H1 (cell line): Measurements from ENCODE around the gene NFIA. TPM values are rescaled to one million over a fixed set of nuclear protein-coding genes. Genes with fewer than 3 reads are reported as not detected.

Source experiments
- CTCF ChIA-PET: fragments of 300-600 bp; sonication (Branson Sonifier 250); formaldehyde crosslinking; loops from one replicate; lab custom pipeline; 2021; ENCODE audit not compliant: partially characterized antibody; lab: Charles Lee
- POLR2A ChIA-PET: fragments of 300-600 bp; sonication (Branson Sonifier 250); formaldehyde crosslinking; loops from one replicate; lab custom pipeline; 2021; ENCODE audit warnings: inconsistent platforms; ENCODE audit not compliant: partially characterized antibody; lab: Charles Lee
- DNase-seq, 2 experiments: peaks; one replicate each; pipeline versions ENCODE4 v3.0.0 to v3.0.0-alpha.2; 2010 to 2022; ENCODE audit warnings: low spot score in 2 of 2, low read depth in 1 of 2, mixed read lengths in 1 of 2
- FAIRE-seq: peaks from 2 replicates; lab custom pipeline; 2011; peaks lifted over from hg19 to GRCh38; lab: Jason Lieb, UNC
- H2AFZ ChIP-seq: 2 replicates; pipeline ENCODE4 v1.8.1; 2012; ENCODE audit warnings: low read length, inconsistent platforms
- H2AK5ac ChIP-seq: 2 replicates; pipeline ENCODE4 v1.6.1; 2013; ENCODE audit warnings: low read depth, low read length
- H2BK120ac ChIP-seq: replicated peaks from 2 replicates; pipeline ENCODE3; 2013; ENCODE audit warnings: low read depth, low read length, inconsistent platforms
- H2BK12ac ChIP-seq: 2 replicates; pipeline ENCODE4 v1.6.1; 2013; ENCODE audit warnings: low read depth, low read length
- H2BK15ac ChIP-seq: 2 replicates; pipeline ENCODE4 v1.6.1; 2013; ENCODE audit warnings: low read length
- H2BK20ac ChIP-seq: 2 replicates; pipeline ENCODE4 v1.6.1; 2013; ENCODE audit warnings: low read length
- H2BK5ac ChIP-seq: 2 replicates; pipeline ENCODE4 v1.6.1; 2013; ENCODE audit warnings: low read depth, low read length
- H3K14ac ChIP-seq: 2 replicates; pipeline ENCODE4 v1.6.1; 2013; ENCODE audit warnings: inconsistent platforms; ENCODE audit not compliant: insufficient read length
- H3K18ac ChIP-seq: 2 replicates; pipeline ENCODE4 v1.6.1; 2013; ENCODE audit warnings: low read length; ENCODE audit errors: extremely low read depth
- H3K23ac ChIP-seq: 2 replicates; pipeline ENCODE4 v1.6.1; 2013; ENCODE audit warnings: inconsistent platforms; ENCODE audit not compliant: insufficient read length
- H3K23me2 ChIP-seq: 2 replicates; pipeline ENCODE4 v1.6.1; 2013; ENCODE audit warnings: low read depth, low read length
- H3K27ac ChIP-seq: 2 replicates; pipeline ENCODE4 v1.6.1; 2011; ENCODE audit warnings: low read depth, low read length, inconsistent platforms
- H3K27me3 ChIP-seq, 4 experiments: replicated peaks in 1 of 4; 1 replicate in 1 of 4; 2 replicates in 3 of 4; pipeline versions ENCODE4 v1.6.1 to v1.8.1; 2011 to 2013; ENCODE audit warnings: low read length in 3 of 4, mild to moderate bottlenecking in 3 of 4, inconsistent platforms in 2 of 4, mixed read lengths in 2 of 4, moderate library complexity in 1 of 4; ENCODE audit not compliant: control insufficient read depth in 3 of 4, insufficient read depth in 3 of 4; ENCODE audit errors: extremely low read depth in 1 of 4
- H3K36me3 ChIP-seq, 4 experiments: 2 replicates each; pipeline versions ENCODE4 v1.6.1 to v1.8.1; 2011 to 2013; ENCODE audit warnings: mild to moderate bottlenecking in 4 of 4, low read length in 3 of 4, moderate library complexity in 2 of 4, control low read depth in 1 of 4, inconsistent platforms in 1 of 4; ENCODE audit not compliant: insufficient read depth in 4 of 4, control insufficient read depth in 2 of 4
- H3K4ac ChIP-seq: replicated peaks from 2 replicates; pipeline ENCODE3; 2013; ENCODE audit warnings: low read length, low read depth, mixed read lengths, inconsistent platforms; ENCODE audit not compliant: insufficient read length
- H3K4me1 ChIP-seq, 4 experiments: replicated peaks in 1 of 4; 1 replicate in 1 of 4; 2 replicates in 3 of 4; pipeline versions ENCODE4 v1.6.1 to v1.8.1; 2011 to 2013; ENCODE audit warnings: low read length in 3 of 4, inconsistent platforms in 2 of 4, mixed read lengths in 1 of 4; ENCODE audit not compliant: insufficient read depth in 4 of 4, control insufficient read depth in 3 of 4
- H3K4me2 ChIP-seq, 2 experiments: 2 replicates each; pipeline versions ENCODE4 v1.6.1 to v1.8.1; 2011 to 2013; ENCODE audit warnings: low read depth in 2 of 2, low read length in 2 of 2, control low read depth in 1 of 2, inconsistent platforms in 1 of 2, mild to moderate bottlenecking in 1 of 2; ENCODE audit not compliant: insufficient read depth in 1 of 2
- H3K4me3 ChIP-seq, 4 experiments: fragments of 200-600, 300-600 bp in 1 of 4; sonication (generic), shearing (Covaris generic), sonication (Bioruptor Twin) in 1 of 4; 2 replicates each; pipeline versions ENCODE4 v1.5.1 to v1.8.1; 2011 to 2016; ENCODE audit warnings: low read length in 4 of 4, low read depth in 3 of 4, control low read depth in 2 of 4, inconsistent platforms in 2 of 4, mild to moderate bottlenecking in 2 of 4, mixed read lengths in 1 of 4, moderate library complexity in 1 of 4; ENCODE audit not compliant: insufficient read depth in 2 of 4; ENCODE audit errors: extremely low read depth in 1 of 4
- H3K56ac ChIP-seq: replicated peaks from 2 replicates; pipeline ENCODE3; 2013; ENCODE audit warnings: low read depth, mild to moderate bottlenecking, mixed read lengths, low read length, inconsistent platforms; ENCODE audit not compliant: insufficient read length
- H3K79me1 ChIP-seq: 2 replicates; pipeline ENCODE4 v1.6.1; 2013; ENCODE audit warnings: low read depth, low read length, control low read depth
- H3K79me2 ChIP-seq, 2 experiments: 2 replicates each; pipeline versions ENCODE4 v1.6.1 to v1.8.1; 2012 to 2013; ENCODE audit warnings: low read length in 2 of 2, mild to moderate bottlenecking in 2 of 2, inconsistent platforms in 1 of 2; ENCODE audit not compliant: insufficient read depth in 2 of 2, control insufficient read depth in 1 of 2
- H3K9ac ChIP-seq, 4 experiments: replicated peaks in 1 of 4; 1 replicate in 1 of 4; 2 replicates in 3 of 4; pipeline versions ENCODE4 v1.6.1 to v1.8.1; 2011 to 2013; ENCODE audit warnings: low read depth in 3 of 4, low read length in 3 of 4, control low read depth in 2 of 4, mild to moderate bottlenecking in 2 of 4, moderate library complexity in 2 of 4, inconsistent platforms in 1 of 4; ENCODE audit errors: extremely low read depth in 1 of 4
- H3K9me3 ChIP-seq, 2 experiments: 2 replicates each; pipeline versions ENCODE4 v1.6.1 to v1.8.1; 2012 to 2013; ENCODE audit warnings: mild to moderate bottlenecking in 2 of 2, moderate library complexity in 2 of 2, control low read depth in 1 of 2, inconsistent platforms in 1 of 2, low read depth in 1 of 2, low read length in 1 of 2, mixed read lengths in 1 of 2; ENCODE audit not compliant: insufficient read depth in 2 of 2
- H4K20me1 ChIP-seq, 2 experiments: replicated peaks in 1 of 2; 2 replicates each; pipeline versions ENCODE3 to v1.8.1; 2011 to 2013; ENCODE audit warnings: inconsistent platforms in 2 of 2, low read length in 2 of 2, mild to moderate bottlenecking in 1 of 2; ENCODE audit not compliant: insufficient read depth in 2 of 2, control insufficient read depth in 1 of 2
- H4K5ac ChIP-seq: 2 replicates; pipeline ENCODE4 v1.6.1; 2013; ENCODE audit warnings: low read length, low read depth, mixed read lengths, inconsistent platforms; ENCODE audit not compliant: insufficient read length
- H4K8ac ChIP-seq: 2 replicates; pipeline ENCODE4 v1.8.0; 2013; ENCODE audit warnings: mild to moderate bottlenecking, moderate library complexity, low read length, inconsistent platforms; ENCODE audit not compliant: insufficient read depth; ENCODE audit errors: extremely low read depth
- H4K91ac ChIP-seq: replicated peaks from 2 replicates; pipeline ENCODE3; 2013; ENCODE audit warnings: low read length, mixed read lengths, inconsistent platforms; ENCODE audit not compliant: insufficient read length
- BRCA1 ChIP-seq: IDR thresholded peaks from 2 replicates; pipeline ENCODE4 v1.6.1; 2012; ENCODE audit warnings: low read depth, low read length, improper control_type of control experiment
- CTCF ChIP-seq, 3 experiments: IDR thresholded peaks; 1 replicate in 2 of 3; 2 replicates in 1 of 3; pipeline versions ENCODE4 v1.5.1 to v1.6.1; 2011; ENCODE audit warnings: low read length in 3 of 3, mild to moderate bottlenecking in 3 of 3, inconsistent platforms in 2 of 3, low read depth in 1 of 3, moderate library complexity in 1 of 3; ENCODE audit not compliant: insufficient read depth in 1 of 3; ENCODE audit errors: control extremely low read depth in 1 of 3
- KDM4A ChIP-seq: IDR thresholded peaks from one replicate; pipeline ENCODE4 v1.7.1; 2012; ENCODE audit warnings: low read depth, mild to moderate bottlenecking, moderate library complexity, low read length, inconsistent platforms; ENCODE audit not compliant: severe bottlenecking
- POLR2AphosphoS5 ChIP-seq: IDR thresholded peaks from 2 replicates; pipeline ENCODE4 v1.6.1; 2011; ENCODE audit warnings: low read depth, low read length
- SIN3A ChIP-seq, 2 experiments: IDR thresholded peaks in 1 of 2; conservative IDR thresholded peaks in 1 of 2; 2 replicates each; pipeline ENCODE4 v1.6.1; 2011 to 2012; ENCODE audit warnings: low read length in 2 of 2, improper control_type of control experiment in 1 of 2, low read depth in 1 of 2, mild to moderate bottlenecking in 1 of 2
- SIRT6 ChIP-seq: IDR thresholded peaks from one replicate; pipeline ENCODE4 v1.7.1; 2012; ENCODE audit warnings: low read length, inconsistent platforms
- SP2 ChIP-seq: IDR thresholded peaks from 2 replicates; pipeline ENCODE4 v1.6.1; 2012; ENCODE audit warnings: mild to moderate bottlenecking, low read length, inconsistent platforms
- TAF1 ChIP-seq: IDR thresholded peaks from 2 replicates; pipeline ENCODE4 v1.6.1; 2011; ENCODE audit warnings: mild to moderate bottlenecking, low read depth, low read length
- TCF12 ChIP-seq: IDR thresholded peaks from 2 replicates; pipeline ENCODE4 v1.6.1; 2011; ENCODE audit warnings: low read depth, mild to moderate bottlenecking, low read length
- USF2 ChIP-seq: IDR thresholded peaks from 2 replicates; pipeline ENCODE4 v1.6.1; 2011; ENCODE audit warnings: low read length, improper control_type of control experiment
- WGBS, 2 experiments: shearing (Covaris generic) in 1 of 2; methylation state at CpG; one replicate each; pipeline versions ENCODE4 v1.1.6 to v1.1.7; 2013 to 2015; ENCODE audit warnings: low lambda C conversion rate in 2 of 2, mixed read lengths in 2 of 2, inconsistent platforms in 1 of 2, low coverage in 1 of 2, missing lambda C conversion rate in 1 of 2; ENCODE audit not compliant: insufficient replicate concordance in 2 of 2, insufficient coverage in 1 of 2, insufficient read length in 1 of 2; ENCODE audit errors: extremely low coverage in 1 of 2, missing lambda C conversion rate in 1 of 2; 5-methylcytosine and 5-hydroxymethylcytosine counted together
- polyA plus RNA-seq, 7 experiments: library from polyadenylated mRNA; depleted of rRNA in 3 of 7; stranded (reverse) in 5 of 7; unstranded in 2 of 7; fragments of >200 nt in 5 of 7; fragments of 200-250 nt in 2 of 7; gene quantifications; 1 replicate in 5 of 7; 2 replicates in 1 of 7; 4 replicates in 1 of 7; pipeline versions ENCODE4 v1.2.1 to v1.2.3, GENCODE V29; 2011 to 2013; ENCODE audit warnings: missing spikeins in 2 of 7, mixed read lengths in 2 of 7
- total RNA-seq: library from RNA; stranded (reverse); fragmentation: NEBNext Ultra II Directional; extraction: Animal tissue kit (Norgen Biotek cat#: 25700); gene quantifications from 2 replicates; pipeline ENCODE4 v1.2.1, GENCODE V29; 2021

NFIA gene
- total and polyA plus RNA-seq, 2 of the 8 experiments (the other 6 are each of a cell fraction or from before 2014, with no cell fraction given) = 1.8 to 2.3 TPM

GRCh38 chr1:61093525-61094137 lies 11.3 kb downstream of the NFIA start:
- Histone ChIP-seq H2BK15ac (no peak overlapping the region), H3K23me2 (no peaks in the 10 kb centered on the region), H3K36me3 (no peaks in the 10 kb centered on the region), H4K91ac (no peak overlapping the region), H4K5ac (no peak overlapping the region), H3K14ac (no peak overlapping the region), H2BK20ac (no peak overlapping the region), H3K4me2 (no peak overlapping the region), H4K8ac (no peak overlapping the region), H2AFZ (no peak overlapping the region), H3K9ac (no peak overlapping the region), H3K79me2 (no peaks in the 10 kb centered on the region), H3K18ac (no peak overlapping the region), H2BK12ac (no peak overlapping the region), H3K27ac (no peak overlapping the region), H3K4ac (no peak overlapping the region), H3K79me1 (no peaks in the 10 kb centered on the region; the same call in 1 of the 2 replicates), H2BK120ac (no peak overlapping the region), H3K9me3 (no peaks in the 10 kb centered on the region), H3K23ac (no peak overlapping the region), H3K56ac (no peak overlapping the region), H2AK5ac (no peak overlapping the region), H2BK5ac (no peak overlapping the region), H4K20me1 (no peaks in the 10 kb centered on the region), H3K4me3 (no peak overlapping the region), H3K4me1 (no peaks in the 10 kb centered on the region), H3K27me3 (no peaks in the 10 kb centered on the region)
- ChIA-PET CTCF (interaction anchor here (1.0 kb wide), 1 partner anchor 43 kb away, joined by 3 read pairs; no protein-coding TSS in a partner anchor), POLR2A (no interaction called here)
- DNase-seq (no peak), FAIRE-seq (no peak)
- 78% methylated on average over 2 of the region's 2 CpGs; no CpG with 5 or more reads in 1 of the 2 experiments for WGBS, 2 experiments
- TF ChIP-seq BRCA1 (no peak), SIRT6 (no peak), SIN3A (conservative IDR thresholded peaks at IDR 0.05 in 1 of 2, IDR thresholded peaks at IDR 0.05 in 1 of 2; ENCODE audit: low read depth in 1 of 2, low read length in 2 of 2) (no peak), USF2 (no peak), SP2 (no peak), POLR2AphosphoS5 (no peak), TCF12 (no peak), TAF1 (no peak), CTCF (IDR thresholded peaks at IDR 0.05; ENCODE audit: control extremely low read depth in 1 of 3, insufficient read depth in 1 of 3, low read depth in 1 of 3, low read length in 3 of 3) (no peak), KDM4A (no peak)
